B cell (primary cell): ENCODE data around the gene CNOT6L. TPM values are rescaled to one million over a fixed set of nuclear protein-coding genes. Genes with fewer than 3 reads are reported as not detected.

ENCODE experiments used
- ATAC-seq: fragments of 200-7000 bp; cut with Tn5 transposase; one replicate; pipeline ENCODE4 v1.10.0; 2021; ENCODE audit warnings: low read depth, mild to moderate bottlenecking, moderate number of reproducible peaks, moderate library complexity
- CTCF ChIA-PET: fragments of 350-600 bp; sonication (Branson Sonifier 250); formaldehyde crosslinking; loops from one replicate; lab custom pipeline; 2021; ENCODE audit warnings: antibody characterized with exemption, inconsistent platforms; lab: Charles Lee
- POLR2A ChIA-PET: fragments of 350-600 bp; sonication (Branson Sonifier 250); formaldehyde crosslinking; loops from one replicate; lab custom pipeline; 2021; ENCODE audit warnings: antibody characterized with exemption; lab: Charles Lee
- DNase-seq: peaks from one replicate; pipeline ENCODE4 v3.0.0; 2013
- H2AFZ ChIP-seq: 2 replicates; pipeline ENCODE4 v1.6.1; 2012; ENCODE audit warnings: mild to moderate bottlenecking, low read depth, low read length; ENCODE audit not compliant: insufficient read depth, poor library complexity, severe bottlenecking
- H3K27ac ChIP-seq, 2 donors: 1 replicate in 1 of 2; 2 replicates in 1 of 2; pipeline ENCODE4 v1.5.1; 2012 to 2013; ENCODE audit warnings: low read length in 2 of 2, mild to moderate bottlenecking in 2 of 2, moderate library complexity in 1 of 2
- H3K27me3 ChIP-seq, 4 experiments: fragments of 200-600 bp in 1 of 4; sonication (generic) in 1 of 4; replicated peaks in 1 of 4; 1 replicate in 2 of 4; 2 replicates in 2 of 4; pipeline versions ENCODE4 v1.6.1 to v1.7.0; 2013 to 2016; ENCODE audit warnings: low read length in 3 of 4, mild to moderate bottlenecking in 2 of 4, mixed read lengths in 1 of 4, moderate library complexity in 1 of 4; ENCODE audit not compliant: insufficient read depth in 4 of 4, control insufficient read depth in 3 of 4; ENCODE audit errors: control extremely low read depth in 1 of 4
- H3K36me3 ChIP-seq, 2 experiments: replicated peaks in 1 of 2; 1 replicate in 1 of 2; 2 replicates in 1 of 2; pipeline versions ENCODE4 v1.6.1 to v1.7.1; 2013; ENCODE audit warnings: low read length in 1 of 2; ENCODE audit not compliant: insufficient read depth in 2 of 2, control insufficient read depth in 1 of 2; ENCODE audit errors: control extremely low read depth in 1 of 2, extremely low read depth in 1 of 2
- H3K4me1 ChIP-seq, 2 donors: fragments of 200-600 bp in 1 of 2; sonication (generic) in 1 of 2; 1 replicate in 1 of 2; 2 replicates in 1 of 2; pipeline versions ENCODE4 v1.5.1 to v1.6.1; 2013 to 2017; ENCODE audit warnings: low read length in 2 of 2; ENCODE audit not compliant: control insufficient read depth in 2 of 2, insufficient read depth in 2 of 2
- H3K4me2 ChIP-seq: replicated peaks from 2 replicates; pipeline ENCODE3; 2012; ENCODE audit warnings: mild to moderate bottlenecking, low read depth, low read length; ENCODE audit not compliant: poor library complexity, severe bottlenecking
- H3K4me3 ChIP-seq, 5 experiments: fragments of 200-600 bp in 1 of 5; sonication (generic) in 1 of 5; 1 replicate in 3 of 5; 2 replicates in 2 of 5; pipeline versions ENCODE4 v1.5.1 to v1.7.0; 2011 to 2016; ENCODE audit warnings: low read length in 4 of 5, mild to moderate bottlenecking in 4 of 5, low read depth in 2 of 5, control low read depth in 1 of 5, moderate library complexity in 1 of 5; ENCODE audit not compliant: insufficient read depth in 1 of 5; ENCODE audit errors: control extremely low read depth in 1 of 5, extremely low read depth in 1 of 5
- H3K79me2 ChIP-seq: fragments of 200-600 bp; sonication (generic); one replicate; pipeline ENCODE4 v1.6.0; 2016; ENCODE audit warnings: low read length; ENCODE audit not compliant: control insufficient read depth, insufficient read depth
- H3K9ac ChIP-seq: fragments of 200-600 bp; sonication (generic); 2 replicates; pipeline ENCODE4 v1.6.1; 2017; ENCODE audit warnings: mild to moderate bottlenecking, low read length, moderate library complexity
- H3K9me3 ChIP-seq, 3 donors: one replicate each; pipeline versions ENCODE4 v1.6.1 to v1.7.1; 2013; ENCODE audit warnings: low read length in 2 of 3; ENCODE audit not compliant: control insufficient read depth in 2 of 3, insufficient read depth in 1 of 3; ENCODE audit errors: control extremely low read depth in 1 of 3
- H4K20me1 ChIP-seq: 2 replicates; pipeline ENCODE4 v1.6.0; 2012; ENCODE audit warnings: mild to moderate bottlenecking, low read length; ENCODE audit not compliant: insufficient read depth, control insufficient read depth, poor library complexity, severe bottlenecking
- H3K27ac Mint-ChIP-seq: one replicate; pipeline ENCODE4 v1.8.0; 2021; ENCODE audit warnings: mixed read lengths
- H3K27me3 Mint-ChIP-seq: one replicate; pipeline ENCODE4 v1.8.0; 2021; ENCODE audit warnings: mixed read lengths
- H3K4me1 Mint-ChIP-seq: one replicate; pipeline ENCODE4 v1.8.0; 2021; ENCODE audit warnings: mixed read lengths
- H3K4me3 Mint-ChIP-seq: one replicate; pipeline ENCODE4 v1.8.0; 2021; ENCODE audit warnings: mixed read lengths
- H3K9me3 Mint-ChIP-seq: one replicate; pipeline ENCODE4 v1.8.0; 2022; ENCODE audit warnings: mixed read lengths; ENCODE audit not compliant: insufficient read depth
- CTCF ChIP-seq: fragments of 200-600 bp; IDR thresholded peaks from one replicate; pipeline ENCODE4 v1.8.0; 2022; ENCODE audit warnings: antibody characterized with exemption, mild to moderate bottlenecking
- EZH2 ChIP-seq: IDR thresholded peaks from 2 replicates; pipeline ENCODE4 v1.6.1; 2012; ENCODE audit warnings: borderline replicate concordance, low read depth, mild to moderate bottlenecking, moderate library complexity, low read length; ENCODE audit not compliant: insufficient read depth, poor library complexity, severe bottlenecking
- WGBS: methylation state at CpG from one replicate; pipeline ENCODE4 v1.1.5; 2013; ENCODE audit warnings: missing lambda C conversion rate; ENCODE audit not compliant: insufficient coverage; 5-methylcytosine and 5-hydroxymethylcytosine counted together
- intact Hi-C: fragments of 100-400 bp; cut with micrococcal nuclease; formaldehyde crosslinking; loops from one replicate; pipeline ENCODE4 v1.10.0; 2022
- polyA plus RNA-seq: library from polyadenylated mRNA; depleted of rRNA; stranded (reverse); fragments of >200 nt; gene quantifications from 2 replicates; pipeline ENCODE4 v1.2.3, GENCODE V29; 2012
- total RNA-seq, 2 donors: library from RNA; stranded (reverse); fragments of 120-200 nt in 1 of 2; gene quantifications; 1 replicate in 1 of 2; 2 replicates in 1 of 2; pipeline versions ENCODE4 v1.2.3 to v1.2.4, GENCODE V29; 2013 to 2022

The CNOT6L gene
- total and polyA plus RNA-seq, 2 donors (not counting 1 experiment from before 2014, with no cell fraction given), result 18.8 to 119 TPM

- no peaks in the 10 kb centered on the region for H3K9me3 Mint-ChIP-seq
- WGBS, result no CpG with 5 or more reads among the region's 1 CpG
- no peaks in the 10 kb centered on the region for H3K9me3 ChIP-seq
These were observed 105.3 kb downstream of the CNOT6L start for GRCh38 chr4:77713884-77714283.

DNA sequence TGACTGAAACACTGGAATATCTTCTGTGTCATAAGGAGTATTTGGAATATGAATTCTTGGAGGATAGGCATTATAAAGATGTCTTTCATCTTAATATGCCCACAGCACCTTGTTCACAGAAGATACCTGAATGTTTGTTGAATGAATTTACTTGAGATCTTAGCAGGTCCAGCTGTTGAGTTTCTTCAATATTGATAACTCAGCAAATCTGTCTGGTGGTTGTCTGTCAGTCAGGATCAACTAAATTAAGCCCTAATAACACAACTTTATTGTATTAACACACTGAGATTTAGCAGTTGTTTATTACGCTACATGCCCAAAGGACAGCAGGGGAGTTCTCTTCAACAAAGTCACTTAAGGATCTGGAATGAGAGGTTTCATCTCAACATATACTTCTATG, 106.5 kb downstream of the CNOT6L start:
- Histone ChIP-seq H3K4me3 (no peak overlapping the region), H3K27ac (no peak overlapping the region), H3K79me2 (no peaks in the 10 kb centered on the region), H3K27me3 (no peaks in the 10 kb centered on the region), H3K9me3 (no peaks in the 10 kb centered on the region), H4K20me1 (no peaks in the 10 kb centered on the region), H3K4me2 (no peak overlapping the region), H3K4me1 (no peaks in the 10 kb centered on the region), H2AFZ (no peak overlapping the region), H3K36me3 (peaks cover 0 to 11% of the 10 kb centered on the region in 2 experiments), H3K9ac (no peak overlapping the region)
- ATAC-seq, result no peak
- ChIA-PET CTCF (no interaction called here), POLR2A (no interaction called here)
- H3K27ac Mint-ChIP-seq, result no peak overlapping the region
- intact Hi-C loops, result no loop called here
- H3K4me3 Mint-ChIP-seq, result no peak overlapping the region
- DNase-seq, result no peak
- no peaks in the 10 kb centered on the region for H3K9me3 Mint-ChIP-seq
- peaks cover 2% of the 10 kb centered on the region for H3K4me1 Mint-ChIP-seq
- no peaks in the 10 kb centered on the region for H3K27me3 Mint-ChIP-seq
- no peak for TF ChIP-seq CTCF
- no peak for TF ChIP-seq EZH2
- no CpG with 5 or more reads among the region's 1 CpG for WGBS

More at GRCh38 chr4:77713884-77714283, 105.3 kb downstream of the CNOT6L start:
- no peak for TF ChIP-seq CTCF
- no peak for TF ChIP-seq EZH2
- no peak for ATAC-seq
- intact Hi-C loops, result no loop called here
- no peaks in the 10 kb centered on the region for H3K79me2 ChIP-seq
- H3K27me3 ChIP-seq, result no peaks in the 10 kb centered on the region
- no peak overlapping the region for H2AFZ ChIP-seq
- Mint-ChIP-seq H3K27me3 (no peaks in the 10 kb centered on the region), H3K4me3 (no peak overlapping the region), H3K27ac (no peak overlapping the region), H3K4me1 (peaks cover 2% of the 10 kb centered on the region)
- peaks cover 0 to 11% of the 10 kb centered on the region in 2 experiments for H3K36me3 ChIP-seq
- ChIA-PET POLR2A (no interaction called here), CTCF (no interaction called here)
- no peak overlapping the region for H3K4me3 ChIP-seq
- H3K4me2 ChIP-seq, result no peak overlapping the region
- H3K27ac ChIP-seq, result no peak overlapping the region
- no peak overlapping the region for H3K9ac ChIP-seq
- H4K20me1 ChIP-seq, result no peaks in the 10 kb centered on the region
- no peak for DNase-seq
- H3K4me1 ChIP-seq, result no peaks in the 10 kb centered on the region
